GM19193 (cell line): ENCODE results near the gene UGT2A1.

Source experiments
- POLR2A ChIP-seq: IDR thresholded peaks from 4 replicates; pipeline ENCODE4 v1.6.1; 2011; ENCODE audit not compliant: insufficient read depth, insufficient read length; ENCODE audit errors: extremely low read depth

The UGT2A1 gene

DNA sequence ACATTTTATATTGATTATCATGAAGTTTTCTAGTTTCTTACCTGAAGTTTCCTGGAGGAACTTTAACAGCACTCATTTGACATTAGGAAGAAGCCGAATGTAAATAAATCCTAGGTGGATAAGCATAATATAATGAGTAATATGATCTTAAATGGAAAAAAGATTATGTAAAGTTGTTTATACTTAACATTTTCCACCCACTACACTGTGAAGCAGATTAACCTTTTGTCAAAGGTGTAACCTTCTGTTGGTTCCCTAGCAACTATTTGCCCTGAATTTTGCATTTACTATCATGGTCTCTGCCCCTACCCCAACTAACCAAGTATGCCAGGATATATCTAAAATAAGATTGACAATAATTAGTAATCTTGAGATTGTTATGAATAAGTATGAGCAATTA is at the start of gene UGT2A1:
Gene UGT2A1, minus strand, starts transcription at position 101 of the 400 bp plus-strand sequence. CDS start 5,603 bp downstream, outside the sequence.
- no peak for TF ChIP-seq POLR2A

DNA sequence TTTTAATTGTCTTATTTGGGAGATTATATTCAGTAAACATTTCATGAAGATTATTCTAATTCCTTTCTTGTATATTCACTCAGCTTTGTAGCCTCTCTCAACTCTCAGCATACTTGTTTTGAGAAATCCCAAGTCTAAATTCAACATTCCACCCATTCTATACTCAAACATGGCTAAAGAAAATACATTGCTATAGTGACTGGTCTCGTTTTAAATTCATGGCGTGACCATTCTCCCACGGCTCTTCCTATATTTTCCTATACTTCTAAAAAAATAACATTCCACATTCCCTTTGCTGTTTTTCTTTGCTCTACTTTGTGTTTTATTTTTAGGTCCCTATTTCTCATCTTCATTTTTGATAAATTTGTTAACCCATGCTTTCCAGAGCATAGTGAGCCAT is 49.2 kb upstream of the UGT2A1 start:
- TF ChIP-seq POLR2A = no peak

DNA sequence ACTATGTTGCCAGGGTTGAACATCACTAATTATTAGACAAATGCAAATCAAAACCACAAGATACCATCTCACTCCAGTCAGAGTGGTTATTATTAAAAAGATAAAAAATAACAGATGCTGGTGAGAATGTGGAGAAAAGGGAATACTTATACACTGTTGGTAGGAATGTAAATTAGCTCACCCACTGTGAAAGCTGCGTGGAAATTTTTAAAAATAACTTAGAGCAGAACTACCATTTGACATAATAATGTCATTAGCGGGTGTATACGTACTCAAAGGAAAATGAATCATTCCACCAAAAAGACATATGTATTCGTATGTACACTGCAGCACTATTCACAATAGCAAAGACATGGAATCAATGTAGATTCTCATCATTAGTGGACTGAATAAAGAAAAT is 48.6 kb upstream of the UGT2A1 start:
- no peak for TF ChIP-seq POLR2A

DNA sequence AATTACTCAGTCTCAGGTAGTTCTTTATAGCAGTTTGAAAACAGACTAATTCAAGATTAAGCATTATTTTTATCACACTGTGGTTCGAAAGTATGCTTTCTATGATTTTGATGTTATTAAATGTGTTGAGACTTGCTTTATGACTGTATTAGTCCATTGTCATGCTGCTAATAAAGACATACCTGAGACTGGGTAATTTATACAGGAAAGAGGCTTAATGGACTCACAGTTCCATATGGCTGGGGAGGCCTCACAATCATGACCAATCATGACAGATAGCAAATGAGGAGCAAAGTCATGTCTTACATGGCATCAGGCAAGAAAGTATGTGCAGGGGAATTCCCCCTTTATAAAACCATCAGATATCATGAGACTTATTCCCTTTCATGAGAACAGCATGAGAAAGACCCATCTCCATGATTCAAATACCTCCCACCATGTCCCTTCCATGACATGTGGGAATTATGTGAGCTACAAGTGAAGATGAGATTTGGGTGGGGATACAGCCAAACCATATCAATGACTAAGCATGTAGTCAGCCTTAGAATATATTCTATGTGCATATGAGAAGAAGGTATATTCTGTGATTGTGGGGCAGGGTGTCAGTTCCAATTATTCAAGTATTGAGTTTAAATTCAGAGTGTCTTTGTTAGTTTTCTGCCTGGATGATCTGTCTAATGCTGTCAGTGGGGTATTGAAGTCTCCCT is 44.6 kb upstream of the UGT2A1 start:
- no peak for TF ChIP-seq POLR2A

DNA sequence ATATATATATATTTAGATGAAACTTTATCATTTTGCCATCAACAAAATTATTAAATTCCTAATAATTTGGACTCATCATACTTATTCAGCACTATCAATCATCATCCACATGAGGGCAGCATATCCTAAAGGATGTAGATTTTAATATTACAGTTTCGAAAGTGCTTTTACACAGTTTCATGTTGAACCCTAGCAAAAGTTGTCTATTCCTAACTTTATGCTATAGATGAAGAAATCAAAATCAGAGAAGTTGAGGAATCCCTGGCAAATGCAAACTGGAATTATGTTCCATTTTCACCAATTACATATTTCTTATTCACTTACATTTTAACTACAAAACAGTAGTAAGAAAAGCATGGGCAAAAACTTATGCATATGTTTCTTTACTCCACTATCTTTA is 36.6 kb upstream of the UGT2A1 start:
- TF ChIP-seq POLR2A = no peak

DNA sequence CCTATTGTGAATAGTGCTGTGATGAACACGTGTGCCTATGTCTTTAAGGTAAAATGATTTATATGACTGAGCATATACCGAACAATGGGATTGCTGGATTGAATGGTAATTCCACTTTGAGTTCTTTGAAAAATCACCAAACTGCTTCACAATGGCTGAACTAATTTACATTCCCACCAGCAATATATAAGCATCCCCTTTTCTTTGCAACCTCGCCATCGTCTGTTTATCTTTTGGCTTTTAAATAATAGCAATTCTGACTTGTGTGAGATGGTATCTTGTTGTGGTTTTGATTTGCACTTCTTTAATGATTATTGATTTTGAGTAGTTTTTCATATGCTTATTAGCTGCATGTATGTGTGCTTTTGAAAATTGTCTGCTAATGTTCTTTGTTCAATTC is 31.8 kb upstream of the UGT2A1 start:
- no peak for TF ChIP-seq POLR2A

DNA sequence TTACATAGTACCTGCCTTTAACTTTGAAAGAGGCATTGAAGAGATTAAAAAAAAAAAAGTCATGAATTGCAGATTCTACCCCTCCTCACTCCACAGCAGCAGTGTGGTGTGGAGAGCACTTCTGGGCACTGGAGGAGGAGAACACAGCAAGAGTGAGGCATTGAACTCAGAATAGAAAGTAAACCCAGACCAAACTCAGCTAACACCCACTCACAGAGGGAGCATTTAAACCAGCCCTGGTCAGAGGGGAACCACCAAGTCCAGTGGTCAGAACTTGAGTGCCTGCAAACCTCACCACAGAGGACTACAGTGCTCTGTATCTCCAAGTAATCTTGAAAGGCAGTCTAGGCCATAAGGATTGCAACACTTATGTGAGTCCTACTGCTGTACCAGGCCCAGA is 15.6 kb upstream of the UGT2A1 start:
- TF ChIP-seq POLR2A = no peak

DNA sequence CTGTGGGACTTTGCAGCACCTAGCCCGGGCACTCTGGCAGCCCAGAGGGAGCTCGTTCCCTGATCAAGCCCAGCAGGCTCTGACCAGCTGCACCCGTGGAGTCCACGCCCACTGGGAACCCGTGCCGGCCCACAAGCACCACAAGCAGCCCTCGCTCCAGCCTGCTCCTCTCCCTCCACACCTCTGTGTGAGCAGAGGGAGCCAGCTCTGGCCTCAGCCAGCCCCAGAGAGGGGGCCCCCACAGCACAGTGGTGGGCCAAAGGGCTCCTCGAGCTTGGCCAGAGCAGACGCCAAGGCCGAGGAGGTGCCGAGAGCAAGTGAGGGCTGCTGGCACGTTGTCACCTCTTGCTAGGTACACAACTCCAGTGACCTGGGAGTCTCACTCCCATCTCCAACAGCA is 5.1 kb upstream of the UGT2A1 start:
- TF ChIP-seq POLR2A = no peak

DNA sequence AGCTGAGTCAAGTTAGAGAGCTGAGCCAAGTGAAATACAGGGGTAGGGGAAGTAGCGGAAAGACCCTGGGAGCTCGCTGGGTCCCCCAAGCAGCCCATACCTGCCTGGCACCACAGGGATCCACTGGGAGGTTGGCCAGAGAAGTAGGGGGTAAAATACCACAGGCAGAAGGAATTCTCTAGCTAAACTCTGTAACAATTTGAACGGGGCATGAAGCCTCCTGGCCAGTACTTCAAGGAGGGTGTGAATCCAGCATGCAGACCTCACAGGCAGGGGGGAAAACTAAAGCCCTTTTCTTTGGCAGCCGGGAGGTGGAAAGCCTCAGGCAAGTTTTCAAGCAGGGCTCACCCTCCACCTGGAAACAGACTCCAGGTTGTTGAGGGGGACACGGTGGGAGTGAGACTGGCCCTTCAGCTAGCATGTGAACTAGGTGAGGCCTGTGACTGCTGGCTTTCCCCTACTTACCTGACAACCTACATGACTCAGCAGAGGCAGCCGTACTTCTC is 3.7 kb upstream of the UGT2A1 start:
- TF ChIP-seq POLR2A = no peak

DNA sequence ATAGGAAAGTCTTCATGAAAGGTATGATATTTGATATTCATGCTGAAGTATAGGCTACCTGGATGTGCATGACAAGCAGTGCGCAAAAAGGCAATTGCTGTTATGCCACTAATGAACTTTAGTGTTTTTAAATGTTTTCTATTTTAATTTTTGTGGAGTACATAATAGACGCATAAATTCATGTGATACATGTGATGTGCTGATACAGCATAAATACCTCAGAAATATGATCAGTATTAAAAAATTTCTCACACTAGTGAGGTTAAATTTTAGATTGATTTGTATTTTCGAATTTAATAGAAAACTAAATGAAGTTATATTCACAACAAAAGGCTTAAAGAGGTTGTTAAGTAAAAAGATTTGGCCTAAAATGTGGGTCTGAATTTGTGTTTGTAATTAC is 2.2 kb downstream of the UGT2A1 start:
- TF ChIP-seq POLR2A = no peak

DNA sequence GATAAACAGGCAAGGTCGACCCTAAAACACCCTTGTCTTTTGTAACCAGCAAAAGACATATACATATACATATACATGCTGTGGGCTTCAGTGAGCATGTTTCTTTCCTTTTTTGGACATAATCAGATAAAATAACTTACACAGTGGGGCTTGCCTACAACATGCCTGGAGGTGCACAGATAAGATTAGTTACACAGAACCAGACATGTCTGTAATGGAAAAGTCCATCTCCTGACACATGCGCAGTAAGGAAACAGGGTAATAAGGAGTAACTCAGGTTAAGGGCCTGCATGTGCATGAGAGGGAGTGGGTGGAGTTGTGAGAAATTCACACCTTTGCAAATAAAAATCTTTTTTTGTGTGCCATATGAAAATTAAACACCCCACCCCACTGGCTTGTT is 3.4 kb downstream of the UGT2A1 start:
- no peak for TF ChIP-seq POLR2A

DNA sequence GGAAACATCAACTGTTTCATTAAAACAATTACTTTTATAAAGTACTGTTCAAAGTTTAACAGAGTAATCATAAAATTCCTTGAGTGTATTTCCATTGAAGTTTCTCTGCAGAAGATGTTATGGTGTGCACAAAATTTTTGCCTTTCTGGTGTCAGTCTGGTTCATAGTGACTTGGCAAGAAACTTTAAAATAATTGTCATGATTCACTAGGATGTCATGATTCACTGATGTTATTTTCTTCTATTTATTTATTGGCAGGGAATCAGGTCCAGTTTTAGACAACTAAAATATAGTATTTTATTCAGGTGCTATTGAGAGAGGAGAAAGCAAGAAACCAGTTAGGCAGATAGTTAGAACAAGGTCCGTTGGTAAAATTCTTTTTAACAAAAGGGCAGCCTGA is 3.8 kb downstream of the UGT2A1 start:
- TF ChIP-seq POLR2A = no peak

DNA sequence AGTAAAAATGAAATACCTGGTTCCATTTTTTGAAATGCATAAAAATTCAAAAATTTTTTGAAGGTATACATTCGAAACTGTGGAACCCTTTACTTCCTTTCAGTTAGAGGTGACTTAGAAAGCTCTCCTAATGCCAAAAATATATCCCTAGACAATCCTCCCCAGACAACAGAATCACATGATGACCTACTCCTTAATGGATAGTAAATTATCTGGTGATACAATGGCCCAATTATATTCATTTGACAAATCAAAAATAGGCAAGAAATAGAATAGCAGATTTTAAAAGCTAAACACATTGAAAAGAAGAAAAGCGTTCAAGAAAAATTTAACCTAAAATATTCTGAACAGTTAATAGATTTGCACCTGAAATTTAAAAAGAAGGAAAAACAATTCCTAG is 10.1 kb downstream of the UGT2A1 start:
- no peak for TF ChIP-seq POLR2A

DNA sequence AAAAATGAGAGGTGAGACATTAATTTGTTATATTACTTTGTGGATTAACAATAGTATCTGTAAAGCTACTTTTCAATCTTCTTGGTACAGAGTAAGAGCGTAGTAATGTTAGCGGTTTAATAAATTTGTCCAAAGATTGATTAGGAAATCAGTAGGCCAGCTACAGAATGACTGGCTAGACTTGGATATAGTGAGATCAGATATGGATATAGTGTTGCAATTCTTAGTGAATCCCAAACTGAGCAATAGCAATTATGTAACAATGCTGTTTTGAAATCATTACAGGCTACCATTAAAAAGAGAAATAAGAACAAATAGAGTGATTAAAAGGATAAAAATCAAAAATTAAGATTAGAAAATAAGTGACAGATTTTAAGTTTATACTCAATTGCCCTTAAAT is 12.8 kb downstream of the UGT2A1 start:
- TF ChIP-seq POLR2A = no peak

DNA sequence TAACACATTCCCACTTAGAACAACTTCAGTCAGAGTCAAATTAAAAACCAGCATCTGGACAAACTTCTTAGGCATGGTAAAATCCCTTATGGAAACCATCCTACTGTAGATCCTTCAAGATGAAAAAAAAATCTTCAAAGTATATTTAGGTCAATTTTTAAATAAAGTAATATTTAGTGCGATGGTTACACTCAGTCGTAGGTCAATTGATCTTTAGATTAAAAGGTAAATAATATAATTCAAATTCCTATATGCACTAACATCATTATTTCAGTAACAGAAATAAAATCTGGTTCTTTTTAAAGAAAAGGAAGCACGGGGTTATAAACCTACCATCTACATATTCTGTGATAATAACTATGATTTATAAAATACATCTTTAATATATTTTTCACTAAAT is 13.5 kb downstream of the UGT2A1 start, which contains the start of gene UGT2A2:
Gene UGT2A2, minus strand, starts transcription at position 101 of the 400 bp plus-strand sequence. Its CDS starts 2 bp downstream, at position 99.
- TF ChIP-seq POLR2A = no peak

DNA sequence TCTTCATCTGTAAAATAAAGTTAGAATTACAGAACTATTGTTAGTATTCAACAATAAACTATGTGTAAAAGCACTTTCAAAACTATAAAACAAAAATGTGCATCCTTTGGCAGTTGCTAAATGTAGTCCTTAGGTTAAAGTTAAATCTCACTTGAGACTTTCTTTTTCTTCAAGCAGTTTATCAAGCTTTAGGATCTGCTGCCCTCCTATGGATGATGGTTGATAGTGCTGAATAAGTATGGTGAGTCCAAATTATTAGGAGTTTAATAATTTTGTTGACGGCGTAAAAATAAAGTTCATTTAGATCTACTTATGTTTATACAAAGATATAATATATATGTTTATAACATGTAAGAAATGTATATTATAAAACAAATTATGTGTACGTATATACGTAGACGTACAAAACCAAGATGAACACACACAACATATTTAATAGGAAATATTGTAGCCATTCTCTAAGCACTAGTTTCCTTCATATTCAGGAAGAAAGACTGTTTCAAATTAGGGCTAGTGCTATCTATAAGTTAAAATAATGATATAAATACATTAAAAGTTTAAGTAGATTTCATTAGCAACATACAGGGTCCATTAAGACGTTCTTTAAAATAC is 35.9 kb downstream of the UGT2A1 start:
- TF ChIP-seq POLR2A = no peak

DNA sequence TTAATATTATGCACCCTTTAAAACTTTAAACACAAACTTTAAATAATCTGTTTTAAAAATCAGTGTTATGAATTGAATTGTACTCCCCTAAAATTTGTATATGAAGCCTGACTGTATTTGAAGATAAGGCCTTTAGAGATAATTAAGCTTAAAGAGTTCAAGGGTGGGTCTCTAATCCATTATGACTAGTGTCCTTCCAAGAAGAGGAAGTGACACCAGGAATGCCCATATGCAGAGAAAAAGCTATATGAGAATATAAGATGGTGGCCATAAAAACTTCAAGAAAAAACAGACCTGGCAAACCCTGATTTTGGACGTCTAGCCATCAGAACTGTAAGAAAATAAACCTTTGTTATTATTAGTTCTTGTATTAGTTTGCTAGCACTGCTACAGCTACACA is 42.6 kb downstream of the UGT2A1 start:
- no peak for TF ChIP-seq POLR2A

DNA sequence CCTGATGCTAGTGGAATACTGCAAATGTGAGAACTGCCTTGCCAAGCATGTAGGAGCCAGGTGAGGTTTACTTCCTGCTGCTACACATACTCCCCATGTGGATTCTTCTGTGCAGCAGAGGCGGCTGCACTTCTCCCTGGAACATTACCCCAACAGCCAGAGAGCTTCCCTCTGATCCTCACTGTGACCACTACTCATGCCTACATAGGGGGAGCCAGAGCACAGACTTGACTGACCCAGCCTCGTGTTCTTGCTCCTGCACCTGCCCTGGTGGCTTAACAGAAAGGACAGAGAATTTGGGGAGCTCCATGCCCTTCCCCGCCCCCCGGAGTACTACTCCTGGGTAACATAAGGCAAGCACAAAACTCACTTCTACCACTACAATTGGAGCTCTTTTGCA is 52.0 kb downstream of the UGT2A1 start:
- TF ChIP-seq POLR2A = no peak
